GM19455 (cell line): ENCODE results near the gene CYTH1.
"Not testable (repeated sequence)": the region's sequence is repeated elsewhere in the genome, so short reads cannot be mapped to it uniquely, and the experiment has no call there.

ENCODE experiments used
- ATAC-seq: cut with Tn5 transposase; IDR thresholded peaks from one replicate; pipeline ENCODE4 v1.9.1; 2021; ENCODE audit not compliant: unreplicated experiment

The CYTH1 gene

DNA sequence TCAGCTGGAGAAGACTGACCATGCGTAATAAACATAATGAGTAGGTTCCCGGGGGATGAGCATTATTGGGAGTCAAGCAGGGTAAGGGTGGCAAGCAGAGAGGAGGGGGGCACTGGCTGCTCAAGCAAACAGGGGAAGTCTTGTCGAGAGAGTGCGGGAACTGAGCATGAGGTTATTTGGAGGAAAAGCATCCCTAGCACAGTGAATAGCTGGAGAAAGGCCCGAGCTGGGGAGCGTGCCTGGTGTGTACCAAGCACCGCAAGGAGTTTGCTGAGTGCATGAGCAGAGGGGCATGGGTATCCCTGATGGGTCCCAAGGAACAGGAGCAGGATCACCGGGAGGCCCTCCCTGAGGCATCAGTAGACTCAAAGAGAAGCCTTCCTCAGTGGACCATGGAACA is 17.2 kb downstream of the CYTH1 start:
- no peak for ATAC-seq

DNA sequence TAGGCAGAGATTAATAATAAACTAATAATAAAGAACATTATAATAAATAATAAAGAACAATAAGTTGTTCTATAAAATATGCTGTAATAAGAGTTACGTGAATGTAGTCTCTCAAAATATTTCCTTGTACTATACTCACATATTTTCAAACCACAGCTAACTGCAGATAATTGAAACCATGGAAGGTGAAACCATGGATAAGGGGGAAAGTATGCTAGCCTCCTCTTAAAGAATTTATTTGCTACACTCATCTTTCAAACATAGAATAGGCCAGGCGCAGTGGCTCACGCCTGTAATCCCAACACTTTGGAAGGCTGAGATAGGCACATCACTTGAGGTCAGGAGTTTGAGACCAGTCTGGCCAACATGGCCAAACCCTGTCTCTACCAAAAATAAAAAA is 18.5 kb downstream of the CYTH1 start:
- no peak for ATAC-seq

GRCh38 chr17:78761789-78762406 is 20.2 kb downstream of the CYTH1 start:
- ATAC-seq = no peak

- ATAC-seq = no peak
Observed at GRCh38 chr17:78759969-78760352, 22.1 kb downstream of the CYTH1 start.

DNA sequence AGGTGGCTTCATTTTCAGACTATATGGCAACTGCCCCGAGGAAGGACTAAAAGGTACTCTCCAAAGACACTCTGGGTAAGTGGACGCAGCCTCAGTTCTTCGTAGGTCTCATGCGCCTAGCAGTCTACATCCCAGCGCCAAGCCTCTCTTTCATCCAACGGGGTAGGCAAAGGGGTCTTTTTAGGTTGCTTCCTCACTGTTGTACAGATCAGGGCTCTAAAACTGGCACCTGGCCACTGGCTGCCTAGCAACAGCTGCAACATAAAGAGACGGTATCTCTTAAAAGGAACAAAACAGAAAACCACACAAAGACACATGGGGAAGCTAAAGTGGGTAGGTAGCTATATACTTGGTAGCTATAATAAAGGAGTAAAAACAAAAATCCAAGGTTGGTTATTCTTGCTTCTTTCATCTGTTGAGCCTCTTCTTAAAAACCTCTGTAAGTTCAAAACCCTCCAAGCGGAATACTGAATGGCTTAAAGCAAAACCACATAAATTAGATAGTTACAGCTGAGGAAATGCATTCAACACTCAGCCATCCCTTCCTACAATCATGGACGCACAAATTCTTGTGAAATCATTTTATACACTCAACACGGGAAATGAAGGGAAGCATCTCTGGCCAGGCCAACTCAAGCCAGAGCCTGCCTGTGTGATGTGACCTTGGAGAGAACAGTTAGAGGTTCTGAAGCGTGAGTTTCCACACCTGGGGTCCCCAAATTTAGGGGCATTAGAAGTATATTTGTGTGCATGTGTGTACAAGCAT is 22.7 kb downstream of the CYTH1 start:
- ATAC-seq = no peak

GRCh38 chr17:78753316-78754250 is 28.5 kb downstream of the CYTH1 start:
- ATAC-seq = no peak

- ATAC-seq = no peak
Observed at GRCh38 chr17:78751447-78752161, 30.5 kb downstream of the CYTH1 start.

DNA sequence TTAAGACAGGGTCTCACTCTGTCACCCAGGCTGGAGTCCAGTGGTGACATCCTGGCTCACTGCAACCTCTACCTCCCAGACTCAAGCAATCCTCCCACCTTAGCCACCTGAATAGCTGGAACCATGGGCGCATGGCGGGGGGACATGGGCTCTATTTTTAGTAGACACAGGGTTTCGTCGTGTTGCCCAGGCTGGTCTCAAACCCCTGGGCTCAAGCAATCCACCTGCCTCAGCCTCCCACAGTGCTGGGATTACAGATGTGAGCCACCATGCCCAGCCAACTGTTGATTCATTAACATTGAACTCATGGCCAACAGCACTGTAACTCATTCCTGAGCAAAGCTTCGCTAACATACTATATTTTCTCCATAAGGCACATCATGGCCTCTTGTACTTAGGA is 31.1 kb downstream of the CYTH1 start:
- not testable (repeated sequence) for ATAC-seq

GRCh38 chr17:78748730-78749317 is 33.2 kb downstream of the CYTH1 start:
- ATAC-seq = no peak

- no peak for ATAC-seq
Observed at GRCh38 chr17:78748048-78748729, 33.9 kb downstream of the CYTH1 start.

DNA sequence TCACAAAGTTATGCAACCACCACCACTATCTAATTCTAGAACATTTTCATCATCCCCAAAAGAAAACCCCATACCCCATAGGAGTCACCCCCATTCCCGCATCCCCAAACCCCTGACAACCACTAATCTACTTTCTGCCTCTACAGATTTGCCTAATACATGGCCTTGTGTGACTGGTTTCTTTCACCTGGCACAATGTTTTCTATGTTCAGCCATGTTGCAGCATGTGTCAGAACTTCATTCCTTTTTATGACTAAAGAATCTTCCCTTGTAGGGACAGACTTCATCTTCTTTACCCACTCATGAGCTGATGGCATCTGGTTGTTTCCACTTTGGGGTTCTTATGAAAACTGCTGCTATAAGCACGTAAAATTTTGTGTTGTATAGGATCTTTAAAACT is 34.6 kb downstream of the CYTH1 start:
- ATAC-seq = no peak

- ATAC-seq = no peak
Observed at GRCh38 chr17:78746949-78747269, 35.2 kb downstream of the CYTH1 start.

GRCh38 chr17:78746263-78746948 is 35.7 kb downstream of the CYTH1 start:
- no peak for ATAC-seq

DNA sequence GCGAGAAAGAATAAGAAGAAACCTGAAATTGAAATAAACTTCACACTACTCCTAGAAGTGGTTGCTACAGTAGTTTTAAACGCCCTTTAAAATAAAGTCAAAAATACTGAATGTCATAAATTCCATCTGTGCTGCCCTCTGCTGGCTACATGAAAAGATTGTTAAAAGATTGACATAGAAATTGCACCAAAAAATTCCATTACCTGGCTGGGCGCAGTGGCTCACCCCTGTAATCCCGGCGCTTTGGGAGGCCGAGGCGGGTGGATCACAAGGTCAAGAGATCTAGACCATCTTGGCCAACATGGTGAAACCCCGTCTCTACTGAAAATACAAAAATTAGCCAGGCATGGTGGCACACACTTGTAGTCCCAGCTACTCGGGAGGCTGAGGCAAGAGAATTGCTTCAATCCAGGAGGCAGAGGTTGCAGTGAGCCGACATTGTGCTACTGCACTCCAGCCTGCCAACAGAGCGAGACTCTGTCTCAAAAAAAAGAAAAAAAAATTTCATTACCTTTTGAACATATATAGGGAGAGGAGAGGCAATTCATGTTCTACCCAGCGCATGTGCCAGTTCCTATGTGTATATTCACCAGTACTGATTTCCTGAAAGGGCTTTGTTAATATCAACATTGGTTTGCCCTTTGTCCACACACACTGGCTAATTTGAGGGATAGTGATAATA is 36.5 kb downstream of the CYTH1 start:
- no peak for ATAC-seq

GRCh38 chr17:78742901-78743300 is 39.2 kb downstream of the CYTH1 start:
- no peak for ATAC-seq

- ATAC-seq = no peak
Observed at GRCh38 chr17:78741644-78742284, 40.3 kb downstream of the CYTH1 start.

GRCh38 chr17:78739331-78739931 is 42.6 kb downstream of the CYTH1 start:
- no peak for ATAC-seq

DNA sequence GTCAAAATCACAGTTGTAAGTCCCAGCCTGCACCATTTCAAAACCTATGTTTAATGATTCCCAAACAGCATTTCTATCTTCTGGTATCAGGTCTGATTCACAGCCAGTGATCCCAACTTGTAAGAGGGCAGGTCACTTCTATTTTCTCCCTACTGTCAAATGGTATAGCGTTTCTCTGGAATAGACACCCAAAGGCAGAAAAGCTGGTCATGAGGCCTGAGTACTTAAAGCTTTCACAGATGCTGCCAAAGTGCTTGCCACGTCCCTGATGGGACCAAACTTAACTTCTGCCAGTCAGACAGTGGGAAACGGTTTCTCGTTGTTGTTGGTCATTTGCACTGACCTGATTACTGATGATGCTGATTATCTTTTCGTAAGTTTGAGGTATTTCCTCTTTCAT is 43.4 kb downstream of the CYTH1 start:
- no peak for ATAC-seq
